Measurements from ENCODE around the gene SMAD5. TPM values are rescaled to one million over a fixed set of nuclear protein-coding genes. Genes with fewer than 3 reads are reported as not detected.

Gene SMAD5
- 48.2 and 49.7 TPM in 2 replicates for total RNA-seq

DNA sequence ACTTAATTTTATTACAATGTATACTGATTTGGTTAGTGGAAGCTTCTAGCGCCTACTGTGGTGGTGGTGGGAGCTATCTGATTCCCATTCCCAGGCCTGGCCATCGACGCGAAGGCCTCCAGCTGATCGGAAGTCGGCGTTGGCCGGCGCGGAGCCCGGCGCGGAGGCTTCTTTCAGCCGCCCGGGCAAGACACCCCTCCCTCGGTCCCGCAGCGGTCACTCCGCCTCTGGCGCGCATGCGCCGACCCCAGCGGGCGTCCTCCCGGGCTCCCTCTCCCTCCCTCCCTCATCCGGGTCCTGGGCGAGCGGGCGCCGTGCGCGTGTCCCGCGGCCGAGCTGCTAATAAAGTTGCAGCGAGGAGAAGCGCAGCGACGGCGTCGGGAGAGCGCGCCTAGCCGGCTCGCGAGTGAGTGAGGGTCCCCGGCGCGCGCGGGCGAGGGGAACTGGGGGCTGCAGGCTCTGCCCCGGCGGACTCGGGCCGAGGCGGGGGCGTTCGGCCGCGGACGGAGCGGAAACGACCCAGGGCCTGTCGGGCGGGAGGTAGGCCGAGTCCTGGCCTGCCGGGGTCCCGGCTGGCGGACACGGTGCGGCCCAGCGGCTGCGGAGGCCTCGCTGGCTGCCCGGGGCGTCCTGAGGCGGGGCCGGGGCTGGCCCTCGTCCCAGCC, at the start of gene SMAD5:
TSS of gene SMAD5 (plus strand) at position 289 of the 665 bp plus-strand sequence. CDS start 20,916 bp downstream, outside the sequence.

DNA sequence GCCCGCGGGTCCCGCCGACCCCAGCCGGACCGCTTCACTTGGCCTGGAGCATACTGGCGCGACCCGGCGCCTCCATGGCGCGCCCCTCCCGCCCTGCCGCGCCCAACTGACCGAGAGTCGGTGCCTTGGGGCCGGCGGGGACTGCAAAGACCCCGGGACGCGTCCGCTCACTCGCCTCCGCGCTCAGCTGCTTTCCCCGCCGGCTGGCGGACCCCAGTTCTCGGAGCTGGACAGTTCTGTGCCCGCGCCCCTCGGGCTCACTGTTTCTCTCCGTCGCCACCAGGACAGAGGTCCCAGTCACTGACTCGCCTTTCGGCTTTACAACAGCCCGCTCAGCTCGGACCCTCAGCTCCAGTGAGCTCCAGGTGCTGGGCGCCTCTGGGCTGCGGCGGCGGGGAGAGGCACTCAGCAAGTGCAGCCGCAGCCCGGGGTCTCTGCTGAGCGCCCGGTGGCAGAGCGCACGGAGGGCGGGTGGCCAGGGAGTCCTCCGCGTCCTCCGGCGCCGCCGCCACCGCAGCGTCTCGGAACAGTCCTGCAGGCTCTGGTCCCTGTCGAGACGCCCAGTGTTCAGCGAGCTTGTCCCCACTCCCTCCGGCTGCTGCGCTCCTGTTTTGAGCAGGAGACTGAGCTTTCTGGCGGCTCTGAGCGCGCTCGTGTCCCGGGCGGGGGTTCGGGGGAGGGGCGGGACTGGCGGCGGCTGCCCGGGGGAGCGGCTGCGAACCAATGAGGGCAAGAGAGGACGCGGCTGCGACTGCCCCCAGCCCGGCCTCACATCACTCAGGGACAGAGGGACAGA, 60.1 kb downstream of the SMAD5 start, which contains the start of gene SMIM32:
TSS of gene SMIM32 (minus strand) at position 637 of the 796 bp plus-strand sequence. CDS start 638 bp downstream, outside the sequence.

Other genes with a start within 250 kb of the SMAD5 start
- gene IL9, start 237.0 kb upstream of the SMAD5 start, total RNA-seq, result not detected in 2 replicates
- gene LECT2, start 177.9 kb upstream of the SMAD5 start, total RNA-seq, result not detected in 2 replicates
- 601 and 2,751 TPM in 2 replicates for gene TGFBI, start 103.9 kb upstream of the SMAD5 start, total RNA-seq
- under 0.01 TPM in 1 of 2 replicates, not detected in the other for gene SMIM32, start 60.3 kb downstream of the SMAD5 start, total RNA-seq
- not detected in 2 replicates for gene TRPC7, start 232.7 kb downstream of the SMAD5 start, total RNA-seq